H54 (cell line): ENCODE measurements around the gene TSPEAR.

Experiments
- DNase-seq: peaks from one replicate; pipeline ENCODE4 v3.0.0; 2011; ENCODE audit warnings: low spot score, mixed read lengths; ENCODE audit not compliant: insufficient read length
- FAIRE-seq: peaks from 3 replicates; lab custom pipeline; 2011; peaks lifted over from hg19 to GRCh38; lab: Jason Lieb, UNC
- POLR2A ChIP-seq: IDR thresholded peaks from 2 replicates; pipeline ENCODE4 v1.6.1; 2011; ENCODE audit warnings: low read depth, mild to moderate bottlenecking, low read length

Gene TSPEAR

GRCh38 chr21:44467859-44468195, 243.5 kb downstream of the TSPEAR start:
- no peak for TF ChIP-seq POLR2A
- DNase-seq: no peak
- no peak for FAIRE-seq

- no peak for DNase-seq
- TF ChIP-seq POLR2A: no peak
- FAIRE-seq: no peak
These were observed 244.1 kb downstream of the TSPEAR start for GRCh38 chr21:44466996-44467858.

GRCh38 chr21:44466351-44466954, 244.9 kb downstream of the TSPEAR start:
- DNase-seq (no peak), FAIRE-seq (no peak)
- TF ChIP-seq POLR2A: no peak

- DNase-seq (no peak), FAIRE-seq (no peak)
- TF ChIP-seq POLR2A: no peak
These were observed 247.0 kb downstream of the TSPEAR start for GRCh38 chr21:44464351-44464750.

DNA sequence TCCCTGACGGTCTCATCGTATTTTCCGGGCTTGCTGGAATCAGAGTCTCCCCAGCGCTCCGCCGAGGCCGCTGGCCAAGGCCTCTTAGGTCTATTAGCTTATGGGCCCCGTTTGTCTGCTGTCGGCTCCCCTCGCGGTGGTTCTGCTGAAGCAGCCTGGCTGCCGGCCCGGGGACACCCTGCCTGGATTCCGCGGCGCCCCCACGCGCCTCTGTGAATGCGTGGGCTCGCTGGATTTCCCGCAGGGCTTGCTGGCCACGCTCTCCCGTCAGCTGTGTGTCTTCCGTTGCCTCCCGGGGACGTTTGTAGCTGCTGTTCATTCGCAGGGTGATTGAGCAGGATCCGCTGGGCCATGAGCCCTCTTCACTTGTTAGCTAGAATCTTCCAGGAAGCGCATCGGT, 247.6 kb downstream of the TSPEAR start:
- DNase-seq (no peak), FAIRE-seq (no peak)
- TF ChIP-seq POLR2A: no peak

- TF ChIP-seq POLR2A: no peak
- FAIRE-seq: no peak
- no peak for DNase-seq
These were observed 248.6 kb downstream of the TSPEAR start for GRCh38 chr21:44462834-44463200.

DNA sequence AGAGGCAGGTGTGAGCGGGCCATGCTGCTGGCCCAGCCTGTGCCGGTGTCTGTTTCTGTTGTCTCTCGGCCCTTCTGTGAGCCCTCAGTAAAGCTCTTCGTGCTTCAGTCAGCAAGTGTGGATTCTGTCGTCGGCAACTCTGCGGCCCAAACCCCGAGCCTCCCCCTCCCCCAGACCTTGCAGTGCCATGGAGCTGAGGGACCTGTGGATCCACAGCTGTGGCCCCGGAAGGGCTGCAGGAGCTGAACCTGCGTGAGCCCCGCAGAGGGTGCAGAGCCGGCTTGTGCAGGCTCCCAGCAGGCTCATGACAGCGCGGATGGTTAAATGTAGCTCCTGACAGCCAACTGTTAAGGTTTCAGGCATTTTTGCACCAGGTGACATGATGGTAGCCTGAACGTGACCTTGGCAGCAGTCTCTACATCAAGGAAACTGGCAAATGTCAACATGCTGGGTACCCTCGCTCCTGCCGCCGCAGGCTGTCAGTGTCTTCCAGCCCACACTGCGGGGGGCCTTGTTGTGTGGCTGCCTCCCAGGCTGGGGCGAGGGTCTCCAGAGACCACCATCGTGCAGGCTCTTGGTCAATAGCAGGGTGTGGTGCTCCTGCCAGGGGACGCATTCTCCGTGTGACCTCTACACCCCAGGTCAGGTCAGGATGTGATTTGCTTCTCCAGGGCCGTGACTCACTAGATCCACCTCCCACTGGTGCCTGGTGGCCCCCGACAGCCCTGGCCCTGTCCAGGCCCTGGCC, 249.1 kb downstream of the TSPEAR start:
- no peak for TF ChIP-seq POLR2A
- DNase-seq (no peak), FAIRE-seq (no peak)

DNA sequence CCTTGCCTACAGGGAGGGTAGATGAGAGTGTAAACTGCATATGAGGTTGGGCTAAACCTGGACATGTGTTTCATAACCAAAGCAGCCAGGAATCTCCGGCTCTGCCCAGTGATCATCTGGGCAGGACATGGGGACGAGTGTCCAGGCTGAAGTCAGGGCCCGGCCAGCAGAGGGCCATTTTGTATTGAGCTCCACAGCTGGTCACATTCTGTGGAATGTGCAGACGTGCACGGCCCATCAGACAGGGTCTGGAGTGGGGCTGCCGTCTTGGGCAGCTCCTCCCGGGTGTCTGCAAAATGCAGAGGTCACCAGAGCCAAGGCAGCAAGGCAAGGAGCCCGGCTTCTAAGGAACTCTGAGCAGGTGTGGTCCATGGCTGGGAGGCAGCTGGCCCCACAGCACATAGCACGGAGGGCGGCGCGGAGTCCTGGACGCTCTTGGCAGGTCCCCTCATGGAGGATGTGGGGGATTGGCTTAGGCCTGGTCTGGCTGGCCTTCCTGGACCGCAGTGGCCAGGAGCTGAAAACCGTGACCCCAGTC, 249.8 kb downstream of the TSPEAR start:
- no peak for TF ChIP-seq POLR2A
- FAIRE-seq: no peak
- no peak for DNase-seq

DNA sequence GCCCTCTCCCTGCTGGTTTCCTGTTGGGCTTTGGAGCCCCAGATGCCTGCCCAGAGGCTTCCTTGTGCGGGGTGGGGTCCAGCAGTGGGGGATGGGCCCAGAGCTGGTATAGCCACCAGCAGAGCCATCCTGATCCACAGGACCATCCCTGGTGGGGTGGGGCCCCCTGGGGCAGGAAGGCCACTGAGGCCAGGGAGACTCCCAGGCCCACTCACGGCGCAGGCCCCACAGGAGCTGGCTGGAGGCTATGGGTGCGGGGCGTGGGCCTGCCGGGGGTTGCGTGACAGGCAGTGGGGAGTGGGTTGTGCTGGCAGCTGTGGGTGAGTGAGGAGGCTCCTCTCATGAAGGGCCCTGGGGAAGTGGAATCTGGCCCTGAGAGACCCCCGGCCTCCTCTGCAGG, 250.4 kb downstream of the TSPEAR start:
- TF ChIP-seq POLR2A: no peak
- FAIRE-seq (no peak), DNase-seq (no peak)

DNA sequence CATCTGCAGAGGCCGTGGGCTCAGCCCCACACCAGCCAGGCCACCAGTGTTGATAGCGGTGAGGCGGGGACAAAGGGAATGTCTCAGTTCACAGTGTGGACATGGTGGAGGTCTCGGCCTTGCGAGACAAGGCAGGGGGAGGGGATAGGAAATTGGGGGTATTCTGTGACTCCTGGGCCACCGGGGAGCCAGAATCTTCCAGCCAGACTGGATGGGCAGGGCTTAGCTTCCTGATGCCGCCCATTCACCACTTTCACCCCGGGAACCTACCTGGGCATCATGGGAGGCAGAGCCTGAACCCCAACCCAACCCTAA, 251.0 kb downstream of the TSPEAR start:
- no peak for FAIRE-seq
- no peak for DNase-seq
- no peak for TF ChIP-seq POLR2A

DNA sequence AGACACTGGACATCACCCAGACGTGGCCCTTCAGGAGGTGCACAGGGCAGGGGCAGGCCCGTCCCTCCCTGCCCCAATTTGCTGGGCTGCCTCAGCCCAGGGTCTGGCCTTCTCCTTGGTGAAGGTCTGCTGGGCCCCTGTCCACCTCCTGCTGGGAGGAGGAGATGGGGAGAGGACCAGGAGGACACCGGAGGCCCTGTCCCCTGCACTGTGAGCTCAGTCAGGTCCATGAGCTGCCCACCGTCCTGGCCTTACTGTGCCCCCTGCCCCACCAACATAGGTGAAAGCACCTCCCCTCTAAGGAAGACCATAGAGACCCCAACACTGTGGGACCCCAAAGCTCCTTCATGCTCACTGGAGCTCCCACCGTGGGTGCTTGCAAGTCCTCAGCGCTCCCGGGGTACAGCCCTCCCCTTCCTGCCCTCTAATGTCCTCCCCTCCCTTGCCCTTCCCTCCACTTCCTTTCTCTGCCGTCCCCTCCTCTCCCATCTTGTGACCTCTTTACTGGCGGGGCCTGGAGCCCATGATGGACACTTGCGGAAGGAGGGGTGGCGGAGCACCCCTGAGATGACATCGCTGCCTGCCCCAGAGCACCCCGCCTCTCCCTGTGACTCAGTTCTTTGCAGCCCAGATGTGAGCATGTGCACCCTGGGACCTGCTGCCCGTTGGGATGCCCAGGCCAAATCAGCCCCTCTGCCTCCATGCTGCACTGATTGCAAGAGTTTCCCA, 251.5 kb downstream of the TSPEAR start:
- no peak for TF ChIP-seq POLR2A
- FAIRE-seq: no peak

GRCh38 chr21:44458971-44459711, 252.2 kb downstream of the TSPEAR start:
- TF ChIP-seq POLR2A: no peak
- FAIRE-seq (no peak), DNase-seq (no peak)

More for the DNA sequence above, 251.5 kb downstream of the TSPEAR start:
- no peak for DNase-seq
